Measurements from ENCODE around the gene DUSP9. TPM values are rescaled to one million over a fixed set of nuclear protein-coding genes. Genes with fewer than 3 reads are reported as not detected.

Gene DUSP9
- total and polyA plus RNA-seq, 8 donors, result 0.10 to 0.56 (median 0.23) TPM; not detected in 1

GRCh38 chrX:153642655-153643430 lies 4.2 kb upstream of the DUSP9 start:
- H3K36me3 ChIP-seq, result no peaks in the 10 kb centered on the region
- DNase-seq, result no peak
- peaks cover 49 to 82% of the 10 kb centered on the region in 2 donors for H3K27me3 ChIP-seq
- intact Hi-C loops (cut with DNase I), result no loop called here
- H3K9me3 ChIP-seq, result no peaks in the 10 kb centered on the region
- H3K4me1 ChIP-seq, result peaks cover 0 to 5% of the 10 kb centered on the region in 2 donors
- no peak overlapping the region for H3K27ac ChIP-seq
- no peak for ATAC-seq
- no peak overlapping the region for H3K4me3 ChIP-seq
- TF ChIP-seq, protein P1, sequence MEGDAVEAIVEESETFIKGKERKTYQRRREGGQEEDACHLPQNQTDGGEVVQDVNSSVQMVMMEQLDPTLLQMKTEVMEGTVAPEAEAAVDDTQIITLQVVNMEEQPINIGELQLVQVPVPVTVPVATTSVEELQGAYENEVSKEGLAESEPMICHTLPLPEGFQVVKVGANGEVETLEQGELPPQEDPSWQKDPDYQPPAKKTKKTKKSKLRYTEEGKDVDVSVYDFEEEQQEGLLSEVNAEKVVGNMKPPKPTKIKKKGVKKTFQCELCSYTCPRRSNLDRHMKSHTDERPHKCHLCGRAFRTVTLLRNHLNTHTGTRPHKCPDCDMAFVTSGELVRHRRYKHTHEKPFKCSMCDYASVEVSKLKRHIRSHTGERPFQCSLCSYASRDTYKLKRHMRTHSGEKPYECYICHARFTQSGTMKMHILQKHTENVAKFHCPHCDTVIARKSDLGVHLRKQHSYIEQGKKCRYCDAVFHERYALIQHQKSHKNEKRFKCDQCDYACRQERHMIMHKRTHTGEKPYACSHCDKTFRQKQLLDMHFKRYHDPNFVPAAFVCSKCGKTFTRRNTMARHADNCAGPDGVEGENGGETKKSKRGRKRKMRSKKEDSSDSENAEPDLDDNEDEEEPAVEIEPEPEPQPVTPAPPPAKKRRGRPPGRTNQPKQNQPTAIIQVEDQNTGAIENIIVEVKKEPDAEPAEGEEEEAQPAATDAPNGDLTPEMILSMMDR (IDR thresholded peaks at IDR 0.05), result no peak

GRCh38 chrX:153643431-153644351 lies 3.3 kb upstream of the DUSP9 start:
- TF ChIP-seq, protein P1 (IDR thresholded peaks at IDR 0.05), result no peak
- ATAC-seq (peak; percentile 27), DNase-seq (no peak)
- H3K4me3 ChIP-seq, result no peak overlapping the region
- no peak overlapping the region for H3K27ac ChIP-seq
- intact Hi-C loops (cut with DNase I), result no loop called here
- no peaks in the 10 kb centered on the region for H3K9me3 ChIP-seq
- peaks cover 56 to 91% of the 10 kb centered on the region in 2 donors for H3K27me3 ChIP-seq
- H3K36me3 ChIP-seq, result no peaks in the 10 kb centered on the region
- peaks cover 0 to 5% of the 10 kb centered on the region in 2 donors for H3K4me1 ChIP-seq

- DNase-seq, result no peak
- H3K27me3 ChIP-seq, result peaks cover 60 to 98% of the 10 kb centered on the region in 2 donors
Observed at GRCh38 chrX:153644356-153645125, 2.5 kb upstream of the DUSP9 start.

GRCh38 chrX:153645151-153645550 lies 1.9 kb upstream of the DUSP9 start:
- Histone ChIP-seq H3K9me3 (no peaks in the 10 kb centered on the region), H3K27ac (no peak overlapping the region), H3K4me1 (peaks cover 0 to 5% of the 10 kb centered on the region in 2 donors), H3K36me3 (no peaks in the 10 kb centered on the region), H3K4me3 (no peak overlapping the region), H3K27me3 (peaks cover 60 to 97% of the 10 kb centered on the region in 2 donors)
- ATAC-seq, result no peak
- no peak for DNase-seq
- TF ChIP-seq, protein P1 (IDR thresholded peaks at IDR 0.05), result no peak
- intact Hi-C loops (cut with DNase I), result no loop called here

More at GRCh38 chrX:153644356-153645125, 2.5 kb upstream of the DUSP9 start:
- no peaks in the 10 kb centered on the region for H3K36me3 ChIP-seq
- no peaks in the 10 kb centered on the region for H3K9me3 ChIP-seq
- peaks cover 0 to 5% of the 10 kb centered on the region in 2 donors for H3K4me1 ChIP-seq
- H3K4me3 ChIP-seq, result no peak overlapping the region
- TF ChIP-seq, protein P1 (IDR thresholded peaks at IDR 0.05), result no peak
- intact Hi-C loops (cut with DNase I), result no loop called here
- no peak overlapping the region for H3K27ac ChIP-seq
- no peak for ATAC-seq
